Chondrocyte (in vitro differentiated cells): Measurements from ENCODE around the gene TRIP12. TPM values are rescaled to one million over a fixed set of nuclear protein-coding genes. Genes with fewer than 3 reads are reported as not detected.
"Not testable (repeated sequence)": the region's sequence is repeated elsewhere in the genome, so short reads cannot be mapped to it uniquely, and the experiment has no call there.

Experiments used
- DNase-seq: peaks from one replicate; pipeline ENCODE4 v3.0.0; 2021; ENCODE audit warnings: mixed read lengths, low spot score
- H3K27ac Mint-ChIP-seq: one replicate; pipeline ENCODE4 v1.8.0; 2021; ENCODE audit warnings: mild to moderate bottlenecking, moderate library complexity, mixed read lengths; ENCODE audit not compliant: unreplicated experiment
- H3K27me3 Mint-ChIP-seq: 2 replicates; pipeline ENCODE4 v1.8.0; 2021; ENCODE audit warnings: low read depth, mixed read lengths
- H3K36me3 Mint-ChIP-seq: 2 replicates; pipeline ENCODE4 v1.8.0; 2021; ENCODE audit warnings: low read depth, mixed read lengths
- H3K4me1 Mint-ChIP-seq: 2 replicates; pipeline ENCODE4 v1.8.0; 2021; ENCODE audit warnings: low read depth, mild to moderate bottlenecking, mixed read lengths
- H3K4me3 Mint-ChIP-seq: one replicate; pipeline ENCODE4 v1.8.0; 2021; ENCODE audit warnings: mild to moderate bottlenecking, moderate library complexity, mixed read lengths; ENCODE audit not compliant: unreplicated experiment
- H3K9me3 Mint-ChIP-seq: 2 replicates; pipeline ENCODE4 v1.8.0; 2021; ENCODE audit warnings: low read depth, mixed read lengths
- total RNA-seq: library from RNA; stranded (reverse); gene quantifications from 3 replicates; pipeline ENCODE4 v1.2.1, GENCODE V29; 2021
- TF ChIP-seq, protein P1 (sequence below): fragments of 200-600 bp; sonication (generic); IDR thresholded peaks from 2 replicates; pipeline ENCODE4 v1.5.0; 2021; ENCODE audit warnings: antibody characterized with exemption, mild to moderate bottlenecking, moderate library complexity

TRIP12 gene
- total RNA-seq, 1 donor from 2014 or later: 223 TPM

- no peaks in the 10 kb centered on the region for H3K36me3 Mint-ChIP-seq
- no peak overlapping the region for H3K27ac Mint-ChIP-seq
- H3K4me1 Mint-ChIP-seq: no peaks in the 10 kb centered on the region
- H3K9me3 Mint-ChIP-seq: no peaks in the 10 kb centered on the region
- TF ChIP-seq, protein P1, sequence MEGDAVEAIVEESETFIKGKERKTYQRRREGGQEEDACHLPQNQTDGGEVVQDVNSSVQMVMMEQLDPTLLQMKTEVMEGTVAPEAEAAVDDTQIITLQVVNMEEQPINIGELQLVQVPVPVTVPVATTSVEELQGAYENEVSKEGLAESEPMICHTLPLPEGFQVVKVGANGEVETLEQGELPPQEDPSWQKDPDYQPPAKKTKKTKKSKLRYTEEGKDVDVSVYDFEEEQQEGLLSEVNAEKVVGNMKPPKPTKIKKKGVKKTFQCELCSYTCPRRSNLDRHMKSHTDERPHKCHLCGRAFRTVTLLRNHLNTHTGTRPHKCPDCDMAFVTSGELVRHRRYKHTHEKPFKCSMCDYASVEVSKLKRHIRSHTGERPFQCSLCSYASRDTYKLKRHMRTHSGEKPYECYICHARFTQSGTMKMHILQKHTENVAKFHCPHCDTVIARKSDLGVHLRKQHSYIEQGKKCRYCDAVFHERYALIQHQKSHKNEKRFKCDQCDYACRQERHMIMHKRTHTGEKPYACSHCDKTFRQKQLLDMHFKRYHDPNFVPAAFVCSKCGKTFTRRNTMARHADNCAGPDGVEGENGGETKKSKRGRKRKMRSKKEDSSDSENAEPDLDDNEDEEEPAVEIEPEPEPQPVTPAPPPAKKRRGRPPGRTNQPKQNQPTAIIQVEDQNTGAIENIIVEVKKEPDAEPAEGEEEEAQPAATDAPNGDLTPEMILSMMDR: no peak
- DNase-seq: no peak
- H3K27me3 Mint-ChIP-seq: no peaks in the 10 kb centered on the region
- no peak overlapping the region for H3K4me3 Mint-ChIP-seq
Observed at GRCh38 chr2:229752970-229753729, 168.7 kb downstream of the TRIP12 start.

DNA sequence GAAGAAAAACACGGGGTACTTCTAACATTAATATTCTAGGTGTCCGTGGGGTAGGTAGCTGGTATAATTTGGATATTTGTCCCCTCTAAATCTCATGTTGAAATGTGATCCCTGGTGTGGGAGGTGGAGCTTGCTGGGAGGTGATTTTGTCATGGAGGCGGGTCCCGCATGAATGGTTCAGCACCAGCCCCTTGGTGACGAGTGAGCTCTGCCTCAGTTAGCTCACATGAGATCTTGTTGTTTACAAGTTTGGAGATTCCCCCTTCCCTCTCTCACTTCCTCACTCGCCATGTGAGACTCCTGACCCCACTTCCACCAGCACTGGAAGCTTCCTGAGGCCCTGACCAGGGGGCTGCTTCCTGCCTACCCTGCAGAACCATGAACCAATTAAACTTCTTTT lies 172.0 kb downstream of the TRIP12 start:
- no peaks in the 10 kb centered on the region for H3K9me3 Mint-ChIP-seq
- no peak overlapping the region for H3K4me3 Mint-ChIP-seq
- DNase-seq: no peak
- TF ChIP-seq, protein P1: no peak
- H3K4me1 Mint-ChIP-seq: no peaks in the 10 kb centered on the region
- H3K36me3 Mint-ChIP-seq: no peaks in the 10 kb centered on the region
- no peak overlapping the region for H3K27ac Mint-ChIP-seq
- no peaks in the 10 kb centered on the region for H3K27me3 Mint-ChIP-seq

DNA sequence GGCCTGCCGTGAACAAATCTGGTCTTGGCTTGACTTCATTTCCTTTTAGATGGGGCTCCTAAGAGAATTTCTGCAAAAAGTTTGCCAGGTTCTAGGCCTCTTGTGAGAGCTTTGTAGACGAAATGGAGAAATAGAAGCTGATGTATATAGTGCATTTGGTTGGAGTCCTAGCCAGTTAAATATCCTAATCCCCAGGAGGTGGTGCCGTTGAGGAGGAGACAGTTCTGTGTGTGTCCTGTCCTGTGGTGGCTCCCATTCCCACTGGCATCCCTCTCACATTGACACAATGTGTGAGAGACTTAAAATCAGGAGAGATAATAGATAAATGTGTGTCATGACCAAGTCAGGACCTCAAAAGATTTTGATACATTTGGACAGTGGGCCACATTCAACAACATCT lies 172.9 kb downstream of the TRIP12 start:
- Mint-ChIP-seq H3K36me3 (no peaks in the 10 kb centered on the region), H3K4me1 (no peaks in the 10 kb centered on the region), H3K27ac (no peak overlapping the region), H3K27me3 (no peaks in the 10 kb centered on the region), H3K9me3 (peaks cover 3% of the 10 kb centered on the region), H3K4me3 (no peak overlapping the region)
- TF ChIP-seq, protein P1: no peak
- DNase-seq: no peak

- not testable (repeated sequence) for H3K27me3 Mint-ChIP-seq, H3K27ac Mint-ChIP-seq, H3K4me3 Mint-ChIP-seq, H3K4me1 Mint-ChIP-seq, H3K36me3 Mint-ChIP-seq, DNase-seq
- peaks cover 22% of the 10 kb centered on the region for H3K9me3 Mint-ChIP-seq
Observed at GRCh38 chr2:229742691-229743090, 179.1 kb downstream of the TRIP12 start.

- no peaks in the 10 kb centered on the region for H3K27me3 Mint-ChIP-seq
- H3K4me1 Mint-ChIP-seq: no peaks in the 10 kb centered on the region
- peaks cover 31% of the 10 kb centered on the region for H3K9me3 Mint-ChIP-seq
- H3K4me3 Mint-ChIP-seq: no peak overlapping the region
- no peak overlapping the region for H3K27ac Mint-ChIP-seq
- DNase-seq: no peak
- peaks cover 6% of the 10 kb centered on the region for H3K36me3 Mint-ChIP-seq
- TF ChIP-seq, protein P1: no peak
Observed at GRCh38 chr2:229740279-229740678, 181.5 kb downstream of the TRIP12 start.
